AG10803 (cell line): ENCODE results near the gene CCNB1IP1.

Experiments used
- DNase-seq: peaks from one replicate; pipeline ENCODE4 v3.0.0; 2010; ENCODE audit warnings: low read depth
- H3K4me3 ChIP-seq: 2 replicates; pipeline ENCODE4 v1.5.1; 2011; ENCODE audit warnings: mild to moderate bottlenecking, low read length, control low read depth
- CTCF ChIP-seq: conservative IDR thresholded peaks from 2 replicates; pipeline ENCODE4 v1.5.1; 2011; ENCODE audit warnings: mild to moderate bottlenecking, low read length, control low read depth, inconsistent platforms

CCNB1IP1 gene

GRCh38 chr14:20334017-20334416, 938 bp upstream of the CCNB1IP1 start:
- H3K4me3 ChIP-seq: no peak overlapping the region
- DNase-seq: no peak
- no peak for TF ChIP-seq CTCF

- H3K4me3 ChIP-seq: peak overlapping the region; percentile 70
- DNase-seq: no peak
- TF ChIP-seq CTCF: no peak
Observed at GRCh38 chr14:20333494-20333841, 389 bp upstream of the CCNB1IP1 start.

GRCh38 chr14:20332431-20332787, 670 bp downstream of the CCNB1IP1 start:
- DNase-seq: peak; percentile 9
- TF ChIP-seq CTCF: no peak
- peak overlapping the region; percentile 70 for H3K4me3 ChIP-seq

- DNase-seq: no peak
- TF ChIP-seq CTCF: no peak
- H3K4me3 ChIP-seq: no peak overlapping the region
Observed at GRCh38 chr14:20331053-20331613, 1.9 kb downstream of the CCNB1IP1 start.

GRCh38 chr14:20329355-20329754, 3.7 kb downstream of the CCNB1IP1 start:
- TF ChIP-seq CTCF: no peak
- no peak overlapping the region for H3K4me3 ChIP-seq
- no peak for DNase-seq

GRCh38 chr14:20328705-20329104, 4.4 kb downstream of the CCNB1IP1 start:
- TF ChIP-seq CTCF: no peak
- H3K4me3 ChIP-seq: no peak overlapping the region
- DNase-seq: no peak

- TF ChIP-seq CTCF: peak; percentile 74
- no peak overlapping the region for H3K4me3 ChIP-seq
- peak; percentile 68 for DNase-seq
Observed at GRCh38 chr14:20327005-20327869, 5.8 kb downstream of the CCNB1IP1 start.
